ENCODE results near the gene STK38. TPM values are rescaled to one million over a fixed set of nuclear protein-coding genes. Genes with fewer than 3 reads are reported as not detected.
"Not testable (repeated sequence)": the region's sequence is repeated elsewhere in the genome, so short reads cannot be mapped to it uniquely, and the experiment has no call there.

STK38 gene
- total RNA-seq, 5 donors from 2014 or later (not counting 1 experiment from before 2014, with no cell fraction given) = 90.3 to 164 (median 152) TPM

DNA sequence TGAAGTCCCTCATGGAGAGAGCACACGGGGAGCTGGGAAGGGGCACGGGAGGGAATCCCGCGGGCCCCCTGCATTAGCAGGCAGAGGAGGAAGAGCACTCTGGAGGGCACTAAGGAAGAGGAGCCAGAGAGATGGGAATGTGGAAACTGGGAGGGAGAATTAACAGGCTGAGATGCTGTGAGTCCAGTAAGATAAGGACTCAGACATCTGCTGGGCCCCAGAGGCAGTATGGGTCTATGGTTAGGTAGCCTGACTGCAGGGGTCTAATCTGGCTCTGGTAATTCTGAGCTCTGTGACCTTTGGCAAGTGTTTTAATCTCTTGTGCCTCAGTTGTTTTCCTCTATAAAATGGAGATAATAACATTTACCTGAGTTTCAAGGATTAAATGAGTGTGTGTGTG lies 31.2 kb upstream of the STK38 start:
- POLR2A ChIA-PET = no interaction called here
- no peaks in the 10 kb centered on the region for H3K36me3 Mint-ChIP-seq
- Histone ChIP-seq H3K27ac (ENCODE audit: low read length) (no peak overlapping the region), H3K4me1 (ENCODE audit: control insufficient read depth in 1 of 2, extremely low read depth in 1 of 2, insufficient read depth in 2 of 2, low read length in 2 of 2) (no peaks in the 10 kb centered on the region), H3K9me3 (no peaks in the 10 kb centered on the region), H3K36me3 (ENCODE audit: control insufficient read depth in 2 of 2, extremely low read depth in 1 of 2, insufficient read depth in 1 of 2, low read length in 1 of 2) (no peaks in the 10 kb centered on the region), H3K27me3 (replicated peaks in 1 of 2; ENCODE audit: control insufficient read depth in 2 of 2, extremely low read depth in 1 of 2, insufficient read depth in 2 of 2, low read length in 1 of 2) (no peaks in the 10 kb centered on the region), H3K4me3 (ENCODE audit: control insufficient read depth in 1 of 2, extremely low read depth in 1 of 2, low read length in 1 of 2) (no peak overlapping the region)
- no peaks in the 10 kb centered on the region for H3K9me3 Mint-ChIP-seq
- H3K27ac Mint-ChIP-seq = no peak overlapping the region
- H3K4me3 Mint-ChIP-seq = no peak overlapping the region
- WGBS (ENCODE audit: insufficient coverage) = 100% methylated on average over 4 of the region's 4 CpGs
- H3K27me3 Mint-ChIP-seq = no peaks in the 10 kb centered on the region
- ATAC-seq (replicated peaks in 1 of 4) = no peak
- CTCF ChIA-PET = interaction anchor here (1.1 to 1.3 kb wide), 2 partner anchors 30 to 150 kb away, joined by 4 to 6 read pairs; no protein-coding TSS in a partner anchor
- peaks cover 6 to 12% (median 7%) of the 10 kb centered on the region in 3 donors for H3K4me1 Mint-ChIP-seq
- DNase-seq = no peak

DNA sequence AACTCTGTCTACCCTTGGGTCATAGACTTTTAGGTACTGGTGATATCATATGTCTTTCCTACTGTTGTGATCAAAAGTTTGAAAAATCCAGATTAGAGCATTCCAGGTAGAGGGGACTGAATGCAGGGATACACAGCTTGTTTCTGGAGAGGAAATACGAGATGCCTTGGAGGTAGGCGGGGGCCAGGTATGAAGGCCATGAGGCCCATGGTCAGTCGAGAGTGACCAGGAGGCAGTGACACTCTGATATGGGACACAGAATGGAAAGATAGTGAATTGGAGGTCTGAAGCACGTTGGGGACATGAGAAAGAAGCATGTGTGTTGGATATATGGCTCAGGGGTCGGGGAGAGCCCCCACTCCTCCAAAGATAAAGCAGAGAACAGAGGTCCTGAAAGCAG lies 30.8 kb upstream of the STK38 start:
- DNase-seq (no peak), ATAC-seq (replicated peaks in 1 of 4) (no peak)
- H3K27ac ChIP-seq (ENCODE audit: low read length) = no peak overlapping the region
- Mint-ChIP-seq H3K27ac (no peak overlapping the region), H3K9me3 (no peaks in the 10 kb centered on the region), H3K4me3 (no peak overlapping the region), H3K4me1 (peaks cover 6 to 12% (median 7%) of the 10 kb centered on the region in 3 donors), H3K27me3 (no peaks in the 10 kb centered on the region), H3K36me3 (no peaks in the 10 kb centered on the region)
- H3K4me1 ChIP-seq (ENCODE audit: control insufficient read depth in 1 of 2, extremely low read depth in 1 of 2, insufficient read depth in 2 of 2, low read length in 2 of 2) = no peaks in the 10 kb centered on the region
- ChIA-PET CTCF (interaction anchor here in 1 of 2 donors (0.6 kb wide), 1 partner anchor 189 kb away, joined by 4 read pairs; no protein-coding TSS in a partner anchor), POLR2A (no interaction called here)
- no peak overlapping the region for H3K4me3 ChIP-seq (ENCODE audit: control insufficient read depth in 1 of 2, extremely low read depth in 1 of 2, low read length in 1 of 2)
- no peaks in the 10 kb centered on the region for H3K9me3 ChIP-seq
- WGBS (ENCODE audit: insufficient coverage) = 86% methylated on average over 3 of the region's 5 CpGs
- no peaks in the 10 kb centered on the region for H3K36me3 ChIP-seq (ENCODE audit: control insufficient read depth in 2 of 2, extremely low read depth in 1 of 2, insufficient read depth in 1 of 2, low read length in 1 of 2)
- H3K27me3 ChIP-seq (replicated peaks in 1 of 2; ENCODE audit: control insufficient read depth in 2 of 2, extremely low read depth in 1 of 2, insufficient read depth in 2 of 2, low read length in 1 of 2) = no peaks in the 10 kb centered on the region

GRCh38 chr6:36577301-36577700 lies 30.0 kb upstream of the STK38 start:
- ChIA-PET CTCF (interaction anchor here (0.6 to 0.7 kb wide), 2 partner anchors 130 to 1086 kb away, joined by 3 read pairs; no protein-coding TSS in a partner anchor), POLR2A (interaction anchor here in 1 of 2 donors (0.5 to 0.6 kb wide), 3 partner anchors 21 to 42 kb away, joined by 3 read pairs; no protein-coding TSS in a partner anchor)
- no peaks in the 10 kb centered on the region for H3K36me3 Mint-ChIP-seq
- H3K27ac ChIP-seq (ENCODE audit: low read length) = no peak overlapping the region
- no peaks in the 10 kb centered on the region for H3K9me3 Mint-ChIP-seq
- no peak for ATAC-seq (replicated peaks in 1 of 4)
- no peaks in the 10 kb centered on the region for H3K27me3 ChIP-seq (replicated peaks in 1 of 2; ENCODE audit: control insufficient read depth in 2 of 2, extremely low read depth in 1 of 2, insufficient read depth in 2 of 2, low read length in 1 of 2)
- H3K4me1 Mint-ChIP-seq = peaks cover 6 to 12% (median 7%) of the 10 kb centered on the region in 3 donors
- WGBS (ENCODE audit: insufficient coverage) = 100% methylated on average over 1 of the region's 2 CpGs
- no peaks in the 10 kb centered on the region for H3K4me1 ChIP-seq (ENCODE audit: control insufficient read depth in 1 of 2, extremely low read depth in 1 of 2, insufficient read depth in 2 of 2, low read length in 2 of 2)
- H3K27ac Mint-ChIP-seq = no peak overlapping the region
- no peak overlapping the region for H3K4me3 Mint-ChIP-seq
- no peak for DNase-seq
- H3K27me3 Mint-ChIP-seq = no peaks in the 10 kb centered on the region
- H3K36me3 ChIP-seq (ENCODE audit: control insufficient read depth in 2 of 2, extremely low read depth in 1 of 2, insufficient read depth in 1 of 2, low read length in 1 of 2) = no peaks in the 10 kb centered on the region
- no peak overlapping the region for H3K4me3 ChIP-seq (ENCODE audit: control insufficient read depth in 1 of 2, extremely low read depth in 1 of 2, low read length in 1 of 2)
- no peaks in the 10 kb centered on the region for H3K9me3 ChIP-seq

GRCh38 chr6:36576578-36576977 lies 29.3 kb upstream of the STK38 start:
- ChIA-PET POLR2A (interaction anchor here in 1 of 2 donors (0.6 kb wide), 1 partner anchor 21 kb away, joined by 3 read pairs; no protein-coding TSS in a partner anchor), CTCF (interaction anchor here in 1 of 2 donors (0.7 kb wide), 1 partner anchor 1086 kb away, joined by 3 read pairs; no protein-coding TSS in a partner anchor)
- ATAC-seq (replicated peaks in 1 of 4) (no peak), DNase-seq (no peak)
- 83% methylated on average over 3 of the region's 7 CpGs for WGBS (ENCODE audit: insufficient coverage)
- H3K9me3 ChIP-seq = no peaks in the 10 kb centered on the region
- no peaks in the 10 kb centered on the region for H3K27me3 ChIP-seq (replicated peaks in 1 of 2; ENCODE audit: control insufficient read depth in 2 of 2, extremely low read depth in 1 of 2, insufficient read depth in 2 of 2, low read length in 1 of 2)
- H3K4me1 ChIP-seq (ENCODE audit: control insufficient read depth in 1 of 2, extremely low read depth in 1 of 2, insufficient read depth in 2 of 2, low read length in 2 of 2) = no peaks in the 10 kb centered on the region
- Mint-ChIP-seq H3K9me3 (no peaks in the 10 kb centered on the region), H3K36me3 (no peaks in the 10 kb centered on the region), H3K4me1 (peaks cover 6 to 12% (median 7%) of the 10 kb centered on the region in 3 donors), H3K27ac (no peak overlapping the region), H3K4me3 (no peak overlapping the region), H3K27me3 (no peaks in the 10 kb centered on the region)
- H3K4me3 ChIP-seq (ENCODE audit: control insufficient read depth in 1 of 2, extremely low read depth in 1 of 2, low read length in 1 of 2) = no peak overlapping the region
- no peaks in the 10 kb centered on the region for H3K36me3 ChIP-seq (ENCODE audit: control insufficient read depth in 2 of 2, extremely low read depth in 1 of 2, insufficient read depth in 1 of 2, low read length in 1 of 2)
- no peak overlapping the region for H3K27ac ChIP-seq (ENCODE audit: low read length)

- H3K9me3 ChIP-seq = no peaks in the 10 kb centered on the region
- H3K27ac Mint-ChIP-seq = no peak overlapping the region
- DNase-seq = no peak
- POLR2A ChIA-PET = interaction anchor here in 1 of 2 donors (0.6 kb wide), 1 partner anchor 10 kb away, joined by 7 read pairs; no protein-coding TSS in a partner anchor
- H3K36me3 ChIP-seq (ENCODE audit: control insufficient read depth in 2 of 2, extremely low read depth in 1 of 2, insufficient read depth in 1 of 2, low read length in 1 of 2) = no peaks in the 10 kb centered on the region
- H3K4me3 ChIP-seq (ENCODE audit: control insufficient read depth in 1 of 2, extremely low read depth in 1 of 2, low read length in 1 of 2) = no peak overlapping the region
- H3K4me1 ChIP-seq (ENCODE audit: control insufficient read depth in 1 of 2, extremely low read depth in 1 of 2, insufficient read depth in 2 of 2, low read length in 2 of 2) = no peaks in the 10 kb centered on the region
- H3K27me3 Mint-ChIP-seq = no peaks in the 10 kb centered on the region
- H3K4me1 Mint-ChIP-seq = peaks cover 5 to 12% (median 5%) of the 10 kb centered on the region in 3 donors
- no peaks in the 10 kb centered on the region for H3K36me3 Mint-ChIP-seq
- CTCF ChIA-PET = interaction anchor here in 1 of 2 donors (0.6 kb wide), 1 partner anchor 129 kb away, joined by 3 read pairs; no protein-coding TSS in a partner anchor
- H3K4me3 Mint-ChIP-seq = no peak overlapping the region
- no peak overlapping the region for H3K27ac ChIP-seq (ENCODE audit: low read length)
- no peaks in the 10 kb centered on the region for H3K9me3 Mint-ChIP-seq
- ATAC-seq (replicated peaks in 1 of 4) = no peak
- no peaks in the 10 kb centered on the region for H3K27me3 ChIP-seq (replicated peaks in 1 of 2; ENCODE audit: control insufficient read depth in 2 of 2, extremely low read depth in 1 of 2, insufficient read depth in 2 of 2, low read length in 1 of 2)
Measured at GRCh38 chr6:36574679-36575078, 27.4 kb upstream of the STK38 start.

GRCh38 chr6:36572353-36573311 lies 25.4 kb upstream of the STK38 start:
- H3K36me3 Mint-ChIP-seq; H3K9me3 ChIP-seq; ATAC-seq (replicated peaks in 1 of 4); H3K27ac ChIP-seq (ENCODE audit: low read length); H3K4me3 ChIP-seq (ENCODE audit: control insufficient read depth in 1 of 2, extremely low read depth in 1 of 2, low read length in 1 of 2); H3K4me1 Mint-ChIP-seq; H3K36me3 ChIP-seq (ENCODE audit: control insufficient read depth in 2 of 2, extremely low read depth in 1 of 2, insufficient read depth in 1 of 2, low read length in 1 of 2); DNase-seq; H3K27me3 ChIP-seq (replicated peaks in 1 of 2; ENCODE audit: control insufficient read depth in 2 of 2, extremely low read depth in 1 of 2, insufficient read depth in 2 of 2, low read length in 1 of 2); H3K27me3 Mint-ChIP-seq; H3K4me3 Mint-ChIP-seq; H3K9me3 Mint-ChIP-seq; H3K27ac Mint-ChIP-seq; H3K4me1 ChIP-seq (ENCODE audit: control insufficient read depth in 1 of 2, extremely low read depth in 1 of 2, insufficient read depth in 2 of 2, low read length in 2 of 2): not testable (repeated sequence)
- POLR2A ChIA-PET = interaction anchor here in 1 of 2 donors (0.6 kb wide), 1 partner anchor 40 kb away, joined by 6 read pairs; no protein-coding TSS in a partner anchor
- CTCF ChIA-PET = interaction anchor here in 1 of 2 donors (0.6 to 0.9 kb wide), 2 partner anchors 187 to 927 kb away, joined by 3 read pairs; no protein-coding TSS in a partner anchor
- WGBS (ENCODE audit: insufficient coverage) = 100% methylated on average over 1 of the region's 12 CpGs

Data from T-cell (primary cell).